OCI-LY1 (cell line): ENCODE measurements around the gene KIF11.
"Not testable (repeated sequence)": the region's sequence is repeated elsewhere in the genome, so short reads cannot be mapped to it uniquely, and the experiment has no call there.

Experiments used
- H2AFZ ChIP-seq: fragments of 200-600 bp; sonication (generic), shearing (Covaris generic); 2 replicates; pipeline ENCODE4 v1.6.0; 2014; ENCODE audit warnings: antibody characterized with exemption, mild to moderate bottlenecking, low read length
- H3F3A ChIP-seq: fragments of 200-600 bp; sonication (generic), shearing (Covaris generic); 2 replicates; pipeline ENCODE4 v1.6.0; 2014; ENCODE audit warnings: mild to moderate bottlenecking, antibody characterized with exemption, low read length, moderate library complexity; ENCODE audit not compliant: insufficient read depth
- H3K27ac ChIP-seq: fragments of 200-600 bp; sonication (generic); 2 replicates; pipeline ENCODE4 v1.5.1; 2014; ENCODE audit warnings: low read length, mixed run types, mild to moderate bottlenecking, low read depth; ENCODE audit not compliant: poor library complexity, severe bottlenecking
- H3K27me3 ChIP-seq: fragments of 200-600 bp; sonication (generic); 2 replicates; pipeline ENCODE4 v1.6.0; 2014; ENCODE audit warnings: antibody characterized with exemption, mild to moderate bottlenecking, low read length, moderate library complexity; ENCODE audit not compliant: insufficient read depth
- H3K36me3 ChIP-seq: fragments of 200-600 bp; sonication (generic); 2 replicates; pipeline ENCODE4 v1.6.1; 2014; ENCODE audit warnings: mild to moderate bottlenecking, antibody characterized with exemption, low read length, moderate library complexity, mixed read lengths; ENCODE audit not compliant: insufficient read depth
- H3K4me1 ChIP-seq: fragments of 200-600 bp; sonication (generic); 2 replicates; pipeline ENCODE4 v1.5.1; 2014; ENCODE audit warnings: mild to moderate bottlenecking, low read length, moderate library complexity; ENCODE audit not compliant: insufficient read depth, severe bottlenecking
- H3K4me2 ChIP-seq: fragments of 200-600 bp; sonication (generic), shearing (Covaris generic); 2 replicates; pipeline ENCODE4 v1.6.1; 2014; ENCODE audit warnings: low read length
- H3K4me3 ChIP-seq: fragments of 200-600 bp; sonication (generic); 2 replicates; pipeline ENCODE4 v1.5.1; 2014; ENCODE audit warnings: low read length, low read depth, mild to moderate bottlenecking, mixed read lengths; ENCODE audit not compliant: poor library complexity, severe bottlenecking
- H3K79me2 ChIP-seq: fragments of 200-600 bp; shearing (Covaris generic); 2 replicates; pipeline ENCODE4 v1.6.1; 2016; ENCODE audit warnings: mixed run types, low read length, mixed read lengths; ENCODE audit not compliant: insufficient read depth
- H3K9ac ChIP-seq: fragments of 200-600 bp; sonication (generic), shearing (Covaris generic); 2 replicates; pipeline ENCODE4 v1.6.1; 2014; ENCODE audit warnings: mild to moderate bottlenecking, low read length, mixed read lengths
- H3K9me2 ChIP-seq: fragments of 200-600 bp; sonication (generic), shearing (Covaris generic); 2 replicates; pipeline ENCODE4 v1.6.1; 2014; ENCODE audit warnings: low read depth, mild to moderate bottlenecking, low read length, mixed read lengths
- H3K9me3 ChIP-seq: fragments of 200-600 bp; shearing (Covaris generic); 2 replicates; pipeline ENCODE4 v1.6.1; 2014; ENCODE audit warnings: low read length, mixed read lengths
- H4K20me1 ChIP-seq: fragments of 200-600 bp; sonication (generic), shearing (Covaris generic); 2 replicates; pipeline ENCODE4 v1.6.0; 2016; ENCODE audit warnings: mild to moderate bottlenecking, low read length; ENCODE audit not compliant: insufficient read depth
- EZH2 ChIP-seq: fragments of 200-600 bp; sonication (generic), shearing (Covaris generic); IDR thresholded peaks from 2 replicates; pipeline ENCODE4 v1.8.0; 2017; ENCODE audit warnings: borderline replicate concordance, mixed run types, mild to moderate bottlenecking, antibody characterized with exemption, low read length, moderate library complexity, mixed read lengths
- TF ChIP-seq, protein P1 (sequence below): fragments of 200-600 bp; sonication (generic), shearing (Covaris generic); IDR thresholded peaks from 2 replicates; pipeline ENCODE4 v1.5.1; 2017; ENCODE audit warnings: mild to moderate bottlenecking, antibody characterized with exemption, low read length, moderate library complexity, mixed read lengths

Gene KIF11

DNA sequence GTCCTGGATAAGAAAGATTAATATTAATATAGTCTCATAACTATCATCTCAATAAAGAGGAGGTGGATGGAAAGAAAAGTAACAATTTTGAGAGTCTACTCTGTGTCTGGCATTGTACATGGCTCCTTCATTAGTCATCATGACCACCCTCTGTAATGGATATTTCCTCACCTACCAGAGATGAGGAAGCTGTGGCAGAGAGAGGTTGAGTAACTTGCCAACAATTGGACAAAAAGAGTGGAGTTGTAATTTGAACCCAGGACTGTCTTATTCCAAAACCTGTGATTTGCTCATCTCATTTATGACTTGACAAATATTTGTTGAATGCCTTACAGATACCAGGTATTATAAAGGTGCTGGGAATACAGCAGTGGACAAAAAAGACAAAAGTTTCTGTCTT lies 17.0 kb upstream of the KIF11 start:
- Histone ChIP-seq H2AFZ (no peak overlapping the region), H3K36me3 (no peaks in the 10 kb centered on the region), H3K27ac (no peak overlapping the region), H3K4me1 (peaks cover 20% of the 10 kb centered on the region), H3K4me3 (no peak overlapping the region), H3K27me3 (no peaks in the 10 kb centered on the region), H4K20me1 (no peaks in the 10 kb centered on the region), H3K9me2 (no peaks in the 10 kb centered on the region), H3K79me2 (peaks cover 18% of the 10 kb centered on the region), H3K4me2 (no peak overlapping the region), H3K9ac (no peak overlapping the region), H3K9me3 (no peaks in the 10 kb centered on the region), H3F3A (no peaks in the 10 kb centered on the region)
- no peak for TF ChIP-seq EZH2
- TF ChIP-seq, protein P1, sequence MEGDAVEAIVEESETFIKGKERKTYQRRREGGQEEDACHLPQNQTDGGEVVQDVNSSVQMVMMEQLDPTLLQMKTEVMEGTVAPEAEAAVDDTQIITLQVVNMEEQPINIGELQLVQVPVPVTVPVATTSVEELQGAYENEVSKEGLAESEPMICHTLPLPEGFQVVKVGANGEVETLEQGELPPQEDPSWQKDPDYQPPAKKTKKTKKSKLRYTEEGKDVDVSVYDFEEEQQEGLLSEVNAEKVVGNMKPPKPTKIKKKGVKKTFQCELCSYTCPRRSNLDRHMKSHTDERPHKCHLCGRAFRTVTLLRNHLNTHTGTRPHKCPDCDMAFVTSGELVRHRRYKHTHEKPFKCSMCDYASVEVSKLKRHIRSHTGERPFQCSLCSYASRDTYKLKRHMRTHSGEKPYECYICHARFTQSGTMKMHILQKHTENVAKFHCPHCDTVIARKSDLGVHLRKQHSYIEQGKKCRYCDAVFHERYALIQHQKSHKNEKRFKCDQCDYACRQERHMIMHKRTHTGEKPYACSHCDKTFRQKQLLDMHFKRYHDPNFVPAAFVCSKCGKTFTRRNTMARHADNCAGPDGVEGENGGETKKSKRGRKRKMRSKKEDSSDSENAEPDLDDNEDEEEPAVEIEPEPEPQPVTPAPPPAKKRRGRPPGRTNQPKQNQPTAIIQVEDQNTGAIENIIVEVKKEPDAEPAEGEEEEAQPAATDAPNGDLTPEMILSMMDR, result no peak

DNA sequence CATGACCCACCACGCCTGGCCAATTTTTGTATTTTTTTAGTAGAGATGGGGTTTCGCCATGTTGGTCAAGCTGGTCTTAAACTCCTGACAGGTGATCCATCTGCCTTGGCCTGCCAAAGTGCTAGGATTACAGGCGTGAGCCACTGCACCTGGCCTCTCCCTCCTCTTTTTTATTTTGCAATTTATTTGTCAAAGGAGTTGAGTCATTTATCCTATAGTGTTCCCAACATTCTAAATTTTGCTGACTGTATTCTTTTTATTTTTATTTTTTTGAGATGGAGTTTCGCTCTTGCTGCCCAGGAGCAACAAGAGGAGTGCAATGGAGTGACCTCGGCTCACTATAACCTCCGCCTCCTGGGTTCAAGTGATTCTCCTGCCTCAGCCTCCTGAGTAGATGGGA lies 10.6 kb upstream of the KIF11 start:
- not testable (repeated sequence) for H3K9me2 ChIP-seq, H4K20me1 ChIP-seq, H3K79me2 ChIP-seq, H3K4me3 ChIP-seq, H3K36me3 ChIP-seq, H2AFZ ChIP-seq, H3K9ac ChIP-seq, H3K9me3 ChIP-seq, H3K4me2 ChIP-seq, H3K4me1 ChIP-seq, H3K27ac ChIP-seq, H3K27me3 ChIP-seq, H3F3A ChIP-seq

DNA sequence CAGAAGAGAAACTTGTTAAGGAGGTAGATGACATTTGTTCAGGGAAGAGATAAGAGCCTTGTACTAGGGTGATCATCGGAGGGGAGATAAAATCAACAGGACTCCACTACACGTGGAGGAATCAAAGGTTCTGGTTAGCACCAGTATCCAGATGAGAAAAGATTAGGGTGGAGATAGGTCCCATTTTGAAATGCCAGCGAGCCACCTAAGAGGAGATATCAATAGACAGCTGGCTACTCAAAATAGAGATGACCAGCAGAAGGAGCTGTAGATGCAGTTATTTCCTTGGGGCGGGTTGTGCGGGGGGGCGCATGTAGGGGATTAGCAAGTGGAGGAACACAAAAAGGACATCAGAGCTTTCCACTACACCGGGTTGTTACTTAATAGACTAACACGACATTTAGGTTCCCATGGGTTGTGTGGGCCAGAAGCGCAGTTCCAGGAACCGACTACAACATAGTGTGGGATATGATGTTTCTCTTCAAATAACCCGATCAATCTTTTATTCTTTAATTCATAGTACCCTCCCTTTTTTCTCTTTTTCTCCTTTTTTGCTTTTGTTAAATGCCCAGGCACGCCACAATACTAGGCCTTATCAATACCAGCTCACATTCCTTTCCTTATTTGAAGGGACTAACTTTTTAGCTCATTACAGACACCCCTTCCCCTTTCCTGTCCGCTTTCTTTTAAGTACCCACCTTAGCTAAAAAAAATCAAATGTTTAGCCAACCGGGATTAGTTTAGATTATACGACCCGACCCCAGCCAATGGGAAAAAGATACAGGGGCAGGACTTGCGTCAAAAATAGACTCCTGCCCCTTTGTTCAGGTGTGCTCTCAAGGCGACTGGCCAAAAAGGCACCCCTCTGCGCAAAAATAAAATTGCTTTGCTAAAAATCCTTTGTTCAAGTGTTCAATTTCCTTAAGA lies 2.0 kb upstream of the KIF11 start:
- H3F3A ChIP-seq, result 0 out of 2 replicates have a peak, but pooled peaks cover 2% of the 10 kb centered on the region
- no peaks in the 10 kb centered on the region for H3K27me3 ChIP-seq
- H3K4me1 ChIP-seq, result peaks cover 25% of the 10 kb centered on the region
- H3K27ac ChIP-seq, result peak overlapping the region; percentile 94
- peak overlapping the region; percentile 82 for H3K4me3 ChIP-seq
- peak overlapping the region; percentile 93 for H3K4me2 ChIP-seq
- H3K9me3 ChIP-seq, result no peaks in the 10 kb centered on the region
- peak overlapping the region; percentile 92 for H3K9ac ChIP-seq
- TF ChIP-seq EZH2, result no peak
- TF ChIP-seq, protein P1, result peak; percentile 32
- no peaks in the 10 kb centered on the region for H4K20me1 ChIP-seq
- H2AFZ ChIP-seq, result peak overlapping the region; percentile 23; the same call in 1 of the 2 replicates
- H3K36me3 ChIP-seq, result no peaks in the 10 kb centered on the region
- peaks cover 26% of the 10 kb centered on the region for H3K79me2 ChIP-seq
- H3K9me2 ChIP-seq, result no peaks in the 10 kb centered on the region
